ENCODE data around the gene TEX51.

DNA sequence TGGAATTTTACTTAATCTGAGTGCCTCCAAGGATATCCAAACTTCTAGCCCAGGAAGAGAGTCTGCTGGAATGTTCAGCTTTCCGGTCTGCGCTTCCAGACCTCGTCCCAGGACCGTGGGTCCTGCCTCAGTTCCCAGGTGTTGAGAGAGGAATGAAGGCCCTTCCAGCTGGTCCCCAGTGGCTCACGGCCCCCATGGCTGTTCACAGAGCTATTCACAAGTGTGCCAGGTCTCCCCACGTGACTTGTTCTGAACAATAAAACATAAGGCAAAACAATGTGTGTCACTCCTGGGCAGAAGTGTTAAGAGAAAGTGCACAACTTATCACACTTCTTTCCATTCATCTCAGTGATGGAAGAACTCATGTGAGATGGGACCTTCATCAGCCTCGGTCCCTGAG lies 20.1 kb upstream of the TEX51 start:
- TF ChIP-seq, protein P1, sequence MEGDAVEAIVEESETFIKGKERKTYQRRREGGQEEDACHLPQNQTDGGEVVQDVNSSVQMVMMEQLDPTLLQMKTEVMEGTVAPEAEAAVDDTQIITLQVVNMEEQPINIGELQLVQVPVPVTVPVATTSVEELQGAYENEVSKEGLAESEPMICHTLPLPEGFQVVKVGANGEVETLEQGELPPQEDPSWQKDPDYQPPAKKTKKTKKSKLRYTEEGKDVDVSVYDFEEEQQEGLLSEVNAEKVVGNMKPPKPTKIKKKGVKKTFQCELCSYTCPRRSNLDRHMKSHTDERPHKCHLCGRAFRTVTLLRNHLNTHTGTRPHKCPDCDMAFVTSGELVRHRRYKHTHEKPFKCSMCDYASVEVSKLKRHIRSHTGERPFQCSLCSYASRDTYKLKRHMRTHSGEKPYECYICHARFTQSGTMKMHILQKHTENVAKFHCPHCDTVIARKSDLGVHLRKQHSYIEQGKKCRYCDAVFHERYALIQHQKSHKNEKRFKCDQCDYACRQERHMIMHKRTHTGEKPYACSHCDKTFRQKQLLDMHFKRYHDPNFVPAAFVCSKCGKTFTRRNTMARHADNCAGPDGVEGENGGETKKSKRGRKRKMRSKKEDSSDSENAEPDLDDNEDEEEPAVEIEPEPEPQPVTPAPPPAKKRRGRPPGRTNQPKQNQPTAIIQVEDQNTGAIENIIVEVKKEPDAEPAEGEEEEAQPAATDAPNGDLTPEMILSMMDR (IDR thresholded peaks at IDR 0.05; ENCODE audit: insufficient read depth, low read length, poor library complexity, severe bottlenecking), result no peak
- no peak for TF ChIP-seq EZH2phosphoT487 (conservative IDR thresholded peaks at IDR 0.05; ENCODE audit: low read length)

Measured in SU-DHL-6 (cell line).